ENCODE data around the gene INSYN1. TPM values are rescaled to one million over a fixed set of nuclear protein-coding genes. Genes with fewer than 3 reads are reported as not detected.
A peak's percentile ranks its signal among the peaks of the same experiment; 100 is the strongest.

INSYN1 gene
- polyA plus RNA-seq, 3 donors, result not detected

DNA sequence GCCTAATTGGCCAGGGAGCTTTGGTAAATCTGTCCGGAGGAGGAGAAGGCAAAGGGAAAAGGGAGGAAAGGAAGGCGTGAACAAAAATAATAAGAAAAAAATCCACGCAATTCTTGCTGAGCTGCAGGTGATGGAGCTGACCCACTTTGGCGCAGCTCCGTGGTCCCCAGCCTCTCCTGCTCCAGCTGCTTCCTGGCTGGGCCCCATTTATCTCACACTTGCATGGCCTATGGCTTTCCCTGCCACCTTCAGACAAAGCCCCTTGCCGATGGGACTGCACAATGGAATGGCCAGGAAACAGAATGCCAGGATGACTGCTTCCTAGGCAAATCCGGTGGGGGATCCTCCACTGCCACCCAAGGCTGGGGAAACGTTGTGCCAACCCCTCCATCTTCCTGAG is 6.9 kb downstream of the INSYN1 start:
- no peak for DNase-seq
- Histone ChIP-seq H3K4me3 (replicated peaks in 1 of 3; ENCODE audit: low read depth in 2 of 3, low read length in 3 of 3) (no peak overlapping the region), H3K9ac (ENCODE audit: insufficient read depth, low read length, poor library complexity, severe bottlenecking) (no peak overlapping the region), H3K4me2 (replicated peaks; ENCODE audit: extremely low read depth, low read length, poor library complexity, severe bottlenecking) (no peak overlapping the region), H3K27me3 (ENCODE audit: control insufficient read depth in 2 of 2, insufficient read depth in 2 of 2, low read length in 2 of 2) (peaks cover 4 to 25% of the 10 kb centered on the region in 2 donors), H3K36me3 (replicated peaks in 1 of 2; ENCODE audit: control insufficient read depth in 1 of 2, insufficient read depth in 2 of 2, low read length in 2 of 2) (no peaks in the 10 kb centered on the region), H3K9me3 (replicated peaks in 1 of 2; ENCODE audit: control insufficient read depth in 1 of 2, insufficient read depth in 1 of 2, low read length in 2 of 2) (no peaks in the 10 kb centered on the region), H3K4me1 (ENCODE audit: control insufficient read depth in 1 of 2, insufficient read depth in 2 of 2, low read length in 2 of 2) (no peaks in the 10 kb centered on the region), H3K79me2 (ENCODE audit: insufficient read depth, low read length) (no peaks in the 10 kb centered on the region), H4K20me1 (ENCODE audit: insufficient read depth, low read length) (no peaks in the 10 kb centered on the region), H2AFZ (ENCODE audit: insufficient read depth, low read depth, low read length, poor library complexity, severe bottlenecking) (no peak overlapping the region), H3K27ac (ENCODE audit: low read depth in 1 of 2, low read length in 2 of 2) (no peak overlapping the region)
- H3K27me3 Mint-ChIP-seq (ENCODE audit: low read depth in 3 of 3), result peaks cover 37 to 61% (median 46%) of the 10 kb centered on the region in 3 donors
- H3K4me3 Mint-ChIP-seq, result peak overlapping the region in 1 of 2 donors; percentile 28
- TF ChIP-seq, protein P1, sequence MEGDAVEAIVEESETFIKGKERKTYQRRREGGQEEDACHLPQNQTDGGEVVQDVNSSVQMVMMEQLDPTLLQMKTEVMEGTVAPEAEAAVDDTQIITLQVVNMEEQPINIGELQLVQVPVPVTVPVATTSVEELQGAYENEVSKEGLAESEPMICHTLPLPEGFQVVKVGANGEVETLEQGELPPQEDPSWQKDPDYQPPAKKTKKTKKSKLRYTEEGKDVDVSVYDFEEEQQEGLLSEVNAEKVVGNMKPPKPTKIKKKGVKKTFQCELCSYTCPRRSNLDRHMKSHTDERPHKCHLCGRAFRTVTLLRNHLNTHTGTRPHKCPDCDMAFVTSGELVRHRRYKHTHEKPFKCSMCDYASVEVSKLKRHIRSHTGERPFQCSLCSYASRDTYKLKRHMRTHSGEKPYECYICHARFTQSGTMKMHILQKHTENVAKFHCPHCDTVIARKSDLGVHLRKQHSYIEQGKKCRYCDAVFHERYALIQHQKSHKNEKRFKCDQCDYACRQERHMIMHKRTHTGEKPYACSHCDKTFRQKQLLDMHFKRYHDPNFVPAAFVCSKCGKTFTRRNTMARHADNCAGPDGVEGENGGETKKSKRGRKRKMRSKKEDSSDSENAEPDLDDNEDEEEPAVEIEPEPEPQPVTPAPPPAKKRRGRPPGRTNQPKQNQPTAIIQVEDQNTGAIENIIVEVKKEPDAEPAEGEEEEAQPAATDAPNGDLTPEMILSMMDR (IDR thresholded peaks at IDR 0.05), result no peak
- no peaks in the 10 kb centered on the region for H3K4me1 Mint-ChIP-seq
- WGBS (ENCODE audit: insufficient coverage), result 49% methylated on average over 6 of the region's 8 CpGs
- intact Hi-C loops (cut with micrococcal nuclease), result no loop called here
- H3K27ac Mint-ChIP-seq, result no peak overlapping the region
- H3K36me3 Mint-ChIP-seq, result no peaks in the 10 kb centered on the region
- peaks cover 0 to under 1% (median 0%) of the 10 kb centered on the region in 7 donors for H3K9me3 Mint-ChIP-seq

DNA sequence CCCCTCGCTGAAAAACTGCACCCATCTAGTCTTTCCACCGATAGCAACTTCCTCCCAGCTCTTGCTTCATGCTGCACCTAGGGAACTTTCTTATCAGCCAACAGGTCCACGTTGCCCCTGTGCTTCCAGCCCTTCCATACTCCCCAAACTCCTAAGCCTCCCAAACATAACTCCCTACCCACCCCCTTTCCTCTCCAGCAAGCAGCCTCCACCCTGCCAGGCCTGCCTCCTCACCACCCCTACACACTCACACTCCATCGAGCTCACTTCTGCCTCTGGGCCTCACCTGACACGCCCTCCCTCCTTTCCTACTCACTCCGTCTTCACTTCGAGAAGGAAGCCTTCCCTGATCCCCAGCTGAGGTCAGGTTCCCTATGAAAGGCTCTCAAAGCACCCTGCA is 8.1 kb downstream of the INSYN1 start:
- peaks cover 28 to 50% (median 40%) of the 10 kb centered on the region in 3 donors for H3K27me3 Mint-ChIP-seq (ENCODE audit: low read depth in 3 of 3)
- TF ChIP-seq, protein P1 (IDR thresholded peaks at IDR 0.05), result no peak
- H3K4me3 Mint-ChIP-seq, result no peak overlapping the region

More for the DNA sequence above, 8.1 kb downstream of the INSYN1 start:
- Histone ChIP-seq H3K4me1 (ENCODE audit: control insufficient read depth in 1 of 2, insufficient read depth in 2 of 2, low read length in 2 of 2) (no peaks in the 10 kb centered on the region), H3K27me3 (ENCODE audit: control insufficient read depth in 2 of 2, insufficient read depth in 2 of 2, low read length in 2 of 2) (peaks cover 0 to 13% of the 10 kb centered on the region in 2 donors), H4K20me1 (ENCODE audit: insufficient read depth, low read length) (no peaks in the 10 kb centered on the region), H2AFZ (ENCODE audit: insufficient read depth, low read depth, low read length, poor library complexity, severe bottlenecking) (no peak overlapping the region), H3K4me2 (replicated peaks; ENCODE audit: extremely low read depth, low read length, poor library complexity, severe bottlenecking) (no peak overlapping the region), H3K4me3 (replicated peaks in 1 of 3; ENCODE audit: low read depth in 2 of 3, low read length in 3 of 3) (no peak overlapping the region), H3K9ac (ENCODE audit: insufficient read depth, low read length, poor library complexity, severe bottlenecking) (no peak overlapping the region), H3K9me3 (replicated peaks in 1 of 2; ENCODE audit: control insufficient read depth in 1 of 2, insufficient read depth in 1 of 2, low read length in 2 of 2) (no peaks in the 10 kb centered on the region), H3K36me3 (replicated peaks in 1 of 2; ENCODE audit: control insufficient read depth in 1 of 2, insufficient read depth in 2 of 2, low read length in 2 of 2) (no peaks in the 10 kb centered on the region), H3K27ac (ENCODE audit: low read depth in 1 of 2, low read length in 2 of 2) (no peak overlapping the region), H3K79me2 (ENCODE audit: insufficient read depth, low read length) (no peaks in the 10 kb centered on the region)
- intact Hi-C loops (cut with micrococcal nuclease), result no loop called here
- DNase-seq, result no peak
- no peak overlapping the region for H3K27ac Mint-ChIP-seq
- H3K36me3 Mint-ChIP-seq, result no peaks in the 10 kb centered on the region
- no peaks in the 10 kb centered on the region for H3K4me1 Mint-ChIP-seq
- 54% methylated on average over 7 of the region's 7 CpGs for WGBS (ENCODE audit: insufficient coverage)
- no peaks in the 10 kb centered on the region for H3K9me3 Mint-ChIP-seq
